ENCODE measurements around the gene ZNF536.
"Not testable (repeated sequence)": the region's sequence is repeated elsewhere in the genome, so short reads cannot be mapped to it uniquely, and the experiment has no call there.

ZNF536 gene

DNA sequence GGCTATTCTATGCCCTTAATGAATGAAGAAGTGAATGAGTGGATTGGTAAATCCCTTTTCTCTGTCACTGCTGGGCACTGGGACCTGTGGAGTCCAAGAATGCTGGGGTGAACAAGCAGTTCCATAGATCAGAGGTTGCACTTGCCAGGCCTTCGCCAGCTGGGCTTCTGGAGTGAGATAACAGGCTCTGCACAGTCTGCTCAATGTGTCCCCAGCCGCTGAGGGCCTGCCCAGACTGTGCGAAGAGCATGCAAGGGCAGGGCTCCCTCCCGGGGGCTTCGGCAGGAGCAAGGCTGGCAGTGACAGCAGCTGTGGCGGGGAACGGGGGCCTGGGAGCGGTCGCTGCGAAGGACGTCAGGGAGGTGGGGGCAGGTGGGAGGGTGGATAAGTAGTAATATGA, 51.3 kb downstream of the ZNF536 start:
- DNase-seq: no peak

DNA sequence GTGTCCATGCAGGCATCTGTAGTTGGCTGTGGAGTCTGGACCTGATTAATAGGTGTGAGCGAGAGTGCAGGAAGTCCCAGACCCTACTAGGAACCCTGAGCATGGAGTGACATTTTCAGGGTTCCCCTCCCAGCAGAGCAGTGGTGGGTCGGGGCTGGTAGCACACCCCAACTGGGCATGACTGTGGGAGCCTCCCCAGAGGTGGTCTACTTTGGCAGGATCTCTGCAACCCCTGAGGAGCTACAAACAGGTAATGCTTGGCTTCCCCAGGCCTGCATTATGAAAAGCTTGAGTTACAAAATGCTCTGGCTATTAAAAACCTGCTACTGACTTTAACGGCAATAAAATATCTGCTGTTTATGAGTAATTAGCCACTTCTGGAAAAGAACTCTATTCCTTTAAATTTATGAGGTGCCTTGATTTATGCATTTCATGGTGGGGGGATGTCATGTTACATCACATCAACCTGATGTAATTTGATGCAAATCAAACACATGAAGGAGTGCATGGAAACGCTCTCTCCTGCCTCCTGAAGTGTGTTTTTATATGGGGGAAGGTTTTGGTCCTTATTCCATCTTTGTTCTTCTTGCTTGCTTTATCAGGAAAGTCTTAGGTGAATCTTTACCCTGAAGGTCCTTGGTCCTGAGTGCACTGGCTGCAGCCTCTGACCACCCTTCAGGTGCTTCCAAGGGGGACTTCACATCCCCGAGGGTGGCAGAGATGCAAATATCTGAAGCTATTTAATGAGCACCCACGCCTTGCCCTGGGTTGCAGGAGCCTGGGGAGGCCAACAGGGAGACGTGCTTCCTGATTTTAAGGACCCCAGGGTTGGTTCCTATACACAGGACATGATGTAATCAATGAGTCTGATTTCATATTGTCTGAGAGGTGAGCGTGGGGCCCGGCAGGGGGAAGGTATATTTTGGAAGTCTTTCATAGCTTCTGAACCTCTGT, 54.0 kb downstream of the ZNF536 start:
- DNase-seq: no peak

DNA sequence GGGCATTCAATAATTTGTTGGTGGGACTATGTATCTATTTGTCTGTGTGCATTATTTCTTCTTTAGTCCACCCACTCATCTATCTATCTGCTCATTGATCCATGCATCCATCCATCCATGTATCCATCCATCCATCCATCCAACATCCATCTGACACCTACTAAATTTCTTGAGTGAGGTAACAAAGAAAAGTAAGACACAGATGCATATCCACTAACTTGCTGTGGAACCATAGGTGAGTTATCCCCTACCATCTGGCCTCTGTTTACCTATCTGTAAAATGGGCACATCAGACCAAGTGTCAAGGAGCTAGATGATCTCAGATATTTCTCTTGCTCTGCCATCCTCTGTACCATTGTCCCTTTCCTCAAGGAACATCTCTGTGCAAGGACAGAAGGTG, 54.7 kb downstream of the ZNF536 start:
- DNase-seq: no peak

DNA sequence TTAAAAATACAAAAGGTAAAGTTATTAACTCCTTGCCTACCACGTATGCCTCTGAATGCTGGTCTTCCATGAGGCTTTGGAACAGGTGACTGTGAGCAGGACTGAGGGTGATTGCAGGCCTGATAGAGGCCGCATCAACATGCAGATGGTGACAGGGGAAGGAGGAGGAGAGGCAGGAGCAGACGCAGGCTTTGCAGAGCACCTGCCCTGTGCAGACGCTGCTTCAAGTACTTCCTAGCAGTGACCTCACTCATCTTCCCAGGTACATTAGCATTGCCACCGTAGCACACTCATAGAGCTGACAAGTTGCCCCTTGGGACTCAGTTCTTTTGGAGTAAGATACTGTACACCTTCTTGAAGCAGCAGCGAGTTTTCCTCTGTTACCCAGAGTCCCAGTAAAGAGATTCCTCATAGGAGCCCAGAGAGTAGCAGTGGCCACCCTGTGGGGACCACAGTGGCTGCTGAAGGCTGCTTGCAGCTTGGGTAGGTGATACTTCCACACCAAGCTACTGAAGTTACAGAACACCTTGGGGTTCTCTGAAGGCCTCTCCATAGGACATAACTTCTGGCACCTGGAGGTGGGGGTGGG, 56.0 kb downstream of the ZNF536 start:
- no peak for DNase-seq

DNA sequence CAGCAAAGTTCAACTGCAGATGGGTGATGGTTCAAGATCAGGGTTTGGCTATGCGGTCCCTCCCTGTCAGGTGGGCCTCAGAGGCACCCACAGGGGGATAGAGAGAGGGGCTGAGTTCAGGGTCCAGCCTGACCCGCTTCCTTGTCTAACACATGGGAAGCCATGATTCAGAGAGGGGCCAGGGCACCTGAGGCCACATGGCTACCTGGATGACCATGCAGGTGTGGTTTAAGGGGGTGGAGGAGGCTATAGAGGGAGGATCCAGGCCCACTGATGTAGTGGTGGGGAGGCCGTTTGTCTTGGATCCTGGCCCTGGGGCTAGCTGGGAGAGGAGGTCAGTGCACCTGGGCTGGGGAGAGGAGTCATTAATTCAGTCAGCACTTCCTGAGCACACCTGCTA, 56.7 kb downstream of the ZNF536 start:
- no peak for DNase-seq

DNA sequence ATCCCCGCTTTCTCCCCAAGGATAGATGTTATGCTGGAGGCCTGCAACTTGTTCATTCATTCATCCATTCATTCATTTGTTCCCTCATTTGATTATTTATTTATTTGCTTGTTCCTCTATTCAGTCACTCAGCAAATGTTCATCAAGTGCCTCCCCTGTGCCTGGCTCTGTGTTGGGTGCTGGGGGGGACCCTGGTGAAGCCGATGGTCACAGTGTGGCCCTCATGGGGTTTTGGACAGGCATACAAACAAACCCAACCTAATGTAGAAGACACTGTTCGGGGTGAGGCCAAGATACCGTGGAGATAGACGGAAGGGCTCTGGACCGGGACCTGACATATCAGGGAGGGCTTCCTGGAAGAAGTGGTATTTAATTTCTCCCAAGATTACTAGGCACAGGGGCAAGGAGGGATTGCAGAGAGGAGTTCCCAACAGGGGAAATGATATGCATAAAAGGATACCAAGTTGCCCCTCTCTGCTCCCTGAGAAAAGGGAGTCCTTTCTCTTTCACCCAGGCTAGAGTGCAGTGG, 58.1 kb downstream of the ZNF536 start:
- no peak for DNase-seq

DNA sequence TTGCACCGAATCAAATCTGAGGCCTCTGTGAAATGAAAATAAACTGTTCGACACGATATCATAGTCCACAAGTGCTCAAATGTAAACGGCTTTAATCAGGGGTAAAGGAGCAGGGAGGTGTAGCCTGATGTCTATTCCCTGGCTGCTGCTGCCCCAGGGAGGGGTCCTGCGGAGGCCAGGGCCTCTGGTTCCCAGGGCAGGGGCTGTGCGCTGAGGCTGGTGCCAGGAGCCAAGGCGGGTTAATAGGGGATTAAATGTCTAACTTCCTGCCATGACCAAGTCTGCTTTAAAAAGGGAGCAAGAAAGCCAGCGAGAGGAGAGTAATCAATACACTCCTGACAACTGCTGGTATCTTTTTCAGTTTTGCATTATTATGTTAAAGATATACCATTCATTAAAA, 59.4 kb downstream of the ZNF536 start:
- DNase-seq: no peak

DNA sequence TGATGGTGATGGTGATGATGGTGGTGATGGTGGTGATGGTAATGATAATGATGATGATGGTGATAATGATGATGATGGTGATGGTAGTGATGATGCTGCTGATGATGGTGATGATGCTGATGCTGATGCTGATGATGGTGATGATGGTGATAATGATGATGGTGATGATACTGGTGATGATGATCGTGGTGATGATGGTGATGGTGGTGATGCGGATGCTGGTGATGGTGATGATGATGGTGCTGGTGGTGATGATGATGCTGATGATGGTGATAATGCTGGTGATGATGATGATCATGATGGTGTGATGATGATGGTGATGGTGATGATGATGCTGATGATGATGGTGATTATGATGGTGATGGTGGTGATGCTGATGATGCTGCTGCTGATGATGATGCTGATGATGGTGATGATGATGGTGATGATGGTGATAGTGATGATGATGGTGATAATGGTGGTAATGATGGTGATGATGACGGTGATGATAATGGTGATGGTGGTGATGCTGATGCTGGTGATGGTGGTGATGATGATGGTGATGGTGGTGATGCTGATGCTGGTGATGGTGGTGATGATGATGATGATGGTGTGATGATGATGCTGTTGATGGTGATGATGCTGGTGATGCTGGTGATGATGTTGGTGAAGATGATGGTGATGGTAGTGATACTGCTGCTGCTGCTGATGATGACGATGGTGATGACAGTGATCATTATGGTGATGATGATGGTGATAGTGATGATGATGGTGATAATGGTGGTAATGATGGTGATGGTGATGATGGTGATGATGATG, 62.8 kb downstream of the ZNF536 start:
- DNase-seq: no peak

DNA sequence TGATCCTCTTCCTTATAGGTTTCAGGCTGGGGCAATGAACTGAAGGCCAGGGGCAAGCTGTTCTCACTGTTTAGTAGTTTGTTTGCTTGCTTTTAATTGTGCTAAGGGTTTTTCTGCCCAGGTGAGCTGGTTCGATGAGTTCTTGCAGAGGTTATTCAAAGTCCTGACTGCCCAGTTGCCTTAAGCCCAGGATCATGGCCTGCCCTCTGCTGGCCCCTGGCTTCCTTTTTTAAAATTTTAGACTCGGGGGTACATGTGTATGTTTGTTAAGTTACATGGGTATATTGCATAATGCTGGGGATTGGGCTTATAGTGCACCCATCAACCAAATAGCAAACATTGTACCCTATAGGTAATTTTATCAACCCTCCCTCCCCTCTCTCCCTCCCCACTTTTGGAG, 65.7 kb downstream of the ZNF536 start:
- no peak for DNase-seq

DNA sequence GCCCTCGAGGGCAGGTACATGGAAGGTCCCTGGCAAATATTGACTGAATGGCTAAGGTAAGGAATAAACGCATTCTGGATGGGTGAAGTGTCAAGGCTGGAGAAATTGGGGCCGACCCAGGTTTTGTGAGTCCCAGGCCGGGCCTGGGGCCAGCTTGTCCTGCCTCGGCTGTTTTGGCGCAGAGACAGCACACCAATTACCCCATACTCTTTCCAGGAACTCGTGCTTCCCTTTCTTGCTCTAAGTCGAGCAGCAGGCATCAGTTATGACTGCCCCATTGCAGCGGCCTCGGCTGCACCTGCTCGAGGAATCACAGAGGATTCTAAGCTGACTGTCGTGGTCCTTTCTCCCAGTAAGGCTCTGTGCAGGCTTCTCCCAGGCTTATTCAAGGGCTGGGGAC, 67.1 kb downstream of the ZNF536 start:
- no peak for DNase-seq

DNA sequence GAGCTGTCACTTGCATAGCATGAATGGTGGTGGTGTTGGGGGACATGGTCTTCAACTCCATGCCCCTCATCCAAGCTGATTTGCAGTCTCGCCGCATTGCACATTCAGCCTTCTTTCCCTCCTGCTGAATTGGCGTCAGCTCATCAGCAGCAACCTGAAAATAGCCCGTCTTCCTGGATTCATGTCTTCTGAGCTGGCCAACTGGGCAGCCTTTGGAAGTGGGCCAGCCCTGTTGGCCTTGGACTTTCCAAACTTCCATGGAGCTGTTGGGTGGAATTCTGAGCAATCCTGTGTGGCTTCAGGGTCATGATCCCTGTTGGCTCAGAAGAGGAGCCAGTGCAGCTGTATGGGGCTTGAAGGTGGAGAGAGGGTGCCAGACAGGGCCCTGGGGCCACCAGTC, 68.8 kb downstream of the ZNF536 start:
- no peak for DNase-seq

DNA sequence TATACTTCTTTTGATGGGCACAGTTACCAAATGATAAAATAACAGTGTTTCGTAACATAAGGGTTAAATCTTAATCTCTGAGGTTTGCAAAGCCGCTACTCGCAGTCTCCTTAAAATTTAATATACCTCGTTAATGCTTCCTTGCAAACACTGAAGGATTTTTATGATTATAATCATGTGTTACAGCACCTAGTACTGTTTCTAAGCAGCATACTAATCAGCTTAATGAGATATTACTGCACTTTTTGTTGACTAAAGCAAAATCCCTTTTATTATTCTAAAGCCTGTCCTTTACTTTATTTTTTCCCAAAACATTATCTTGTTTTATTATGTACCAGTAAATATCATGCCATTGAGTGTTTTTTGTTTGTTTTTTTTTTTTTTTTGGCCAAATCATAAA, 70.5 kb downstream of the ZNF536 start:
- DNase-seq: no peak

DNA sequence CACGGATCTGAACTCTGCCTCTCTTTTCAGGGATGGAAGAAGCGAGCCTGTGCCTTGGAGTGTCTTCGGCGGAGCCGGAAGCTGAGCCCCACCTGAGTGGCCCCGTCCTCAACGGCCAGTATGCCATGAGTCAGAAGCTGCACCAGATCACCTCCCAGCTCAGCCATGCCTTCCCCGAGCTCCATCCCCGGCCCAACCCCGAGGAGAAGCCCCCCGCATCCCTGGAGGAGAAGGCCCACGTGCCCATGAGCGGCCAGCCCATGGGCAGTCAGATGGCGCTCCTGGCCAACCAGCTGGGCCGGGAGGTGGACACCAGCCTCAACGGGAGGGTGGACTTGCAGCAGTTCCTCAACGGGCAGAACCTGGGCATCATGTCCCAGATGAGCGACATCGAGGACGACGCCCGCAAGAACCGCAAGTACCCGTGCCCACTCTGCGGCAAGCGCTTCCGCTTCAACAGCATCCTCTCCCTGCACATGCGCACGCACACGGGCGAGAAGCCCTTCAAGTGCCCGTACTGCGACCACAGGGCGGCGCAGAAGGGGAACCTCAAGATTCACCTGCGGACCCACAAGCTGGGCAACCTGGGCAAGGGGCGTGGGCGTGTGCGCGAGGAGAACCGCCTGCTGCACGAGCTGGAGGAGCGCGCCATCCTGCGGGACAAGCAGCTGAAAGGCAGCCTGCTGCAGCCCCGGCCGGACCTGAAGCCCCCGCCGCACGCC, 71.5 kb downstream of the ZNF536 start:
- DNase-seq: no peak

DNA sequence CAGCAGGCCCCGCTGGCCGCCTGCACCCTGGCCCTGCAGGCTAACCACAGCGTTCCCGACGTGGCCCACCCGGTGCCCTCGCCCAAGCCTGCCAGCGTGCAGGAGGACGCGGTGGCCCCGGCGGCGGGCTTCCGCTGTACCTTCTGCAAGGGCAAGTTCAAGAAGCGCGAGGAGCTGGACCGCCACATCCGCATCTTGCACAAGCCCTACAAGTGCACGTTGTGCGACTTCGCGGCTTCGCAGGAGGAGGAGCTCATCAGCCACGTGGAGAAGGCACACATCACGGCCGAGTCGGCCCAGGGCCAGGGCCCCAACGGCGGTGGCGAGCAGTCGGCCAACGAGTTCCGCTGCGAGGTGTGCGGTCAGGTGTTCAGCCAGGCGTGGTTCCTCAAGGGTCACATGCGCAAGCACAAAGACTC, 72.1 kb downstream of the ZNF536 start:
- no peak for DNase-seq

DNA sequence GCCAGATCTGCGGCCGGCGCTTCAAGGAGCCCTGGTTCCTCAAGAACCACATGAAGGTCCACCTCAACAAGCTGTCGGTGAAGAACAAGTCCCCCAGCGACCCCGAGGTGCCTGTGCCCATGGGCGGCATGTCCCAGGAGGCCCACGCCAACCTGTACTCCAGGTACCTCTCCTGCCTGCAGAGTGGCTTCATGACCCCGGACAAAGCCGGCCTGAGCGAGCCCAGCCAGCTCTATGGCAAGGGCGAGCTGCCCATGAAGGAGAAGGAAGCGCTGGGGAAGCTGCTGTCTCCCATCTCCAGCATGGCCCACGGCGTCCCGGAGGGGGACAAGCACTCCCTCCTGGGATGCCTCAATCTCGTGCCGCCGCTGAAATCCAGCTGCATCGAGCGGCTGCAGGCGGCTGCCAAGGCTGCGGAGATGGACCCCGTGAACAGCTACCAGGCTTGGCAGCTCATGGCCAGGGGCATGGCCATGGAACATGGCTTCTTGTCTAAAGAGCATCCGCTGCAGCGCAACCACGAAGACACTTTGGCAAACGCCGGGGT, 72.6 kb downstream of the ZNF536 start:
- DNase-seq: no peak

DNA sequence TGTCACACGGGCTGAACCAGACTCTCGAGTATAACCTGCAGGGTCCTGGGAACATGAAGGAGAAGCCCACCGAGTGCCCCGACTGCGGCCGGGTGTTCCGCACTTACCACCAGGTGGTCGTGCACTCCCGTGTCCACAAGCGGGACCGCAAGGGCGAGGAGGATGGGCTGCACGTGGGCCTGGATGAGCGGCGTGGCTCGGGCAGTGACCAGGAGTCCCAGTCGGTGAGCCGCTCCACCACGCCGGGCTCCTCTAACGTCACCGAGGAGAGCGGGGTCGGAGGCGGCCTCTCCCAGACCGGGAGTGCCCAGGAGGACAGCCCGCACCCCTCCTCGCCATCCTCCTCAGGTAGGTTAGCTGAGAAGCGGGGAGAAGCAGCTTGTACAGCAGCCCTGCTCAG, 73.2 kb downstream of the ZNF536 start:
- DNase-seq: no peak

DNA sequence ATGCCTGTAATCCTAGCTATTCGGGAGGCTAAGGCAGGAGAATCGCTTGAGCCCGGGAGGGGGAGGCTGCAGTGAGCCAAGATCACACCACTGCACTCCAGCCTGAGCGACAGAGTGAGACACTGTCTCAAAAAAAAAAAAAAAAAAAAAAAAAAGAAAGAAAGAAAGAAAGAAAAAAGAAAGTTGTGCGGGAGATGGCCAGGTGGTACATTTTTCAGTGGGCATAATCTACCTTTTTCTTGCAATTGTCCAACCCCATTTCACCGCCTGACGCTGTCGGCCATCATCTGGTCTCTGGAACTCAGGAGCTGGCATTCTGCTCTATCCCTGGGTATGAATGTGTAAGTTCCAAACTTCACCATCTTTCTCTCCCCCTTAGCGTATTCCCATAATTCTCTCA, 73.9 kb downstream of the ZNF536 start:
- DNase-seq: not testable (repeated sequence)

DNA sequence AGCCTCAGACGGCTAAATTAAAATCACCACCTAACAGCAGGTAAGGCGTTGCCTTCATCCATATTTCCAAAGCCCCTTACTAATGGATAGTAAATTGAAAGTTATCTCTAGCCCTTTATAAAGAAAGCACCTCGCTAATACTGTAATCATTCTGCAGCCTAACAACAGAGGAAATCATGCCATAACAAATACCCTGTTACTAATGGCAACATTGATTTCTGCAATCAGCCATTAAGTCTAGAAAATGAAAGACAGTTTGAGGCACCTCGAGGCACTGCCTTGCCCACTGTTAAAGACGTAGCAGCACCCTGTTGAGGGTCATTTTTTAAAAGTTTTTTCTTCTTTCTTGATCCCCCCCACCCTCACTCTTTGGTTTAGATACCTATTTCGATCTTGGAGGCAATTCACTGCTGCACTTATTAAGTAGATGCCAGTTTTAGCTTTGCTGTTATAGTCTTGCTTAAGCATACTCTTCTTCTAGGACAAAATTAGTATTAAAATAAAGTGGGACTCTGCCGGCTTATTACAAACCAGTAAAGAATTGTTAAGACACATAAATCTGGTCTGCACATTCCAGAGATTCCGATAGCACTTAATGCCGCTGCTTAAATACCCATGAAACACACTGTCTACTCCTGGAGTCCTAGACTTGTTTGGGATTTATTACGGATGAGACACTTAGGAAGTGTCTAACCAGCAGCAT, 74.8 kb downstream of the ZNF536 start:
- DNase-seq: no peak

DNA sequence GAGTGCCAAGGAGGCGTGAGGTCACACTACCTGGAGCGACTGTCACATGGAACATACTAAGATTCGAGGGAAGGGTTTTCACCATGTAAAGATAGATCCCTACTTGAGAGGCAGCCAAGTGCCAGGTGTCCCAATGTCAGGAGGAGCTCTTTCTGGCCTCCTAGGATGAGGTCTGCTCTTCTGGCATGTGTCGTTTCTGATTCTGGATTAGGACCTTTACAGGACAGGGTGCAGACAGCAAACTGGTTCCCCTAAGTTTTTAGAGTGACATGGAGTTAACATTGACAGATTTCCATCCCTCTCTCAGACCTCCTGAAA, 75.3 kb downstream of the ZNF536 start:
- no peak for DNase-seq

DNA sequence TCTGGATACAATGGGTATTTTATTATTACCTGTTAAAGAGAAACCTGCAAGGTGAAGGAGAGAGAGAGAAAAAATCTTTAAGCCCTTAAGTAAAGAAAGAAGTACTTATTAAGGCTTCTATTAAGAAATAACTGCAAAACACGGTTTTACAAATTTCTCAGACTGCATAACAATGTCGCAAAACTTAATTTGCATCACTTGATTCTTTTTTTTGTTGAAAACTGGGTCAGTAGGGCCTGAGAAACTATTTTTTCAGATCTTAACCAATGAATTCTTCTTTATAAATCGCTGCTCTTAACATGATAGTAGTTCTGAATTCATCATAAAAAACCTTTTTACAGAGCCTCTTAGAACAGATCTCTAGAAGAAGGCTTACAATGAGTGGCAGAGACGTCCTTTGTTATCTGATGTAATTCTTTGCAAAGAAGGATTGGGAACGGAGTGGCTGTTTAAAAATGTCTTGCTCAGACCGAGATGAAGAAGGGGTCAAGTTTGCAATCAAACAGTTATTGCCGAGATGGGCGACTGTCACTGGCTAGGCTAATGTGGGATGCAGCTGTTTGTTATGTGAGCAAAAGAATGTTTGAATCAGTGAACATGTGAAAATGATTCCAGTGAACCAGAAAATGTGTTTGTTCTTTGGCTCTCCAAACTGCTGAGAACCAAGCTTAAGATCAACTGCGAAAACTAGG, 76.3 kb downstream of the ZNF536 start:
- no peak for DNase-seq

DNA sequence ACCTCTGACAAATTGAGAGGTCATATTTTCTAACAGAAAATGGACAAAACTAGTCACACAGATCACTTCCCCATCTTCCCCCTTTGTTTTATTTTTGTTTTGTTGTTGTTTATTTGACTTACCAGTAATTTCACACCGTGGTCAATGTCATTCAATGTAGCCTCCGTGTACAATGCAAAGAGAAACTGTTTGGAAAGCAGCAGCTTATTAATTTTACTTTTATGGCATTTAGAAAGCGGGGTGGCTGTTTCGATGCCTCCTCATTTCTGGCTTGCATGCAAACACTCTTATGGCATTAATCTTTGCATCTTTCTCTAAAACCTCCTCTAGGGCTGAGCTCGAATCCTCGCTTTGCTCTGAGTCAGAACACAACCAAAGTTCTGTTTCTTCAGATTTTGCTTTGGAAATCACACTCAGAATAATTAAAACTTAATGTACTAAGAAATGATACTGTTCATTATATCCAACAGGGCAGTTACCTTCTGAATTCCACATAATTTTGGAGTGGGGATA, 77.0 kb downstream of the ZNF536 start:
- DNase-seq: no peak

All from activated CD4-positive, alpha-beta T cell treated with anti-CD3 and anti-CD28 coated beads for 1 hour (primary cell).